KOPT-K1 (cell line): ENCODE results near the gene LTBP1.
"Not testable (repeated sequence)": the region's sequence is repeated elsewhere in the genome, so short reads cannot be mapped to it uniquely, and the experiment has no call there.

Experiments used
- H3K27ac ChIP-seq: fragments of 200-600 bp; sonication (generic); 2 replicates; pipeline ENCODE4 v1.5.1; 2016; ENCODE audit warnings: antibody characterized with exemption, mild to moderate bottlenecking, low read depth, low read length; ENCODE audit not compliant: poor library complexity, severe bottlenecking
- H3K36me3 ChIP-seq: fragments of 200-600 bp; sonication (generic); 2 replicates; pipeline ENCODE4 v1.5.1; 2017; ENCODE audit warnings: antibody characterized with exemption, mild to moderate bottlenecking, low read length, moderate library complexity; ENCODE audit not compliant: insufficient read depth
- H3K9me3 ChIP-seq: fragments of 200-600 bp; sonication (generic); 2 replicates; pipeline ENCODE4 v1.5.1; 2017; ENCODE audit warnings: antibody characterized with exemption, low read length, mild to moderate bottlenecking; ENCODE audit not compliant: insufficient read depth, poor library complexity, severe bottlenecking

The LTBP1 gene

GRCh38 chr2:32969444-32970162 lies 22.9 kb downstream of the LTBP1 start:
- H3K9me3 ChIP-seq = peaks cover 4% of the 10 kb centered on the region
- no peak overlapping the region for H3K27ac ChIP-seq
- H3K36me3 ChIP-seq = no peaks in the 10 kb centered on the region

DNA sequence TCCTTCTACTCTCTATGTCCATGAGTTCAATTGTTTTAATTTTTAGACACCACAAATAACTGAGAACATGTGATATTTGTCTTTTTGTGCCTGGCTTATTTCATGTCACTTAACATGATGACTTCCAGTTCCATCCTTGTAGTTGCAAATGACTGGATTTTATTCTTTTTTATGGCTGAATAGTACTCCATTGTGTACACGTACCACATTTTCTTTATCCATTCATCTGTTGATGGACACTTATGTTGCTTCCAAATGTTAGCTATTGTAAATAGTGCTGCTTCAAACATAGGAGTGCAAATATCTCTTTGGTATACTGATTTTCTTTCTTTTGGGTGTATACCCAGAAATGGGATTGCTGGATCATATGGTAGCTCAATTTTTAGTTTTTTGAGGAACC lies 27.0 kb downstream of the LTBP1 start:
- not testable (repeated sequence) for H3K36me3 ChIP-seq, H3K27ac ChIP-seq
- H3K9me3 ChIP-seq = peaks cover 28% of the 10 kb centered on the region

GRCh38 chr2:32976409-32977063 lies 29.8 kb downstream of the LTBP1 start:
- H3K36me3 ChIP-seq = no peaks in the 10 kb centered on the region
- no peak overlapping the region for H3K27ac ChIP-seq
- peaks cover 37% of the 10 kb centered on the region for H3K9me3 ChIP-seq

GRCh38 chr2:32977228-32977758 lies 30.5 kb downstream of the LTBP1 start:
- Histone ChIP-seq H3K27ac (no peak overlapping the region), H3K36me3 (no peaks in the 10 kb centered on the region), H3K9me3 (peaks cover 39% of the 10 kb centered on the region)

- no peak overlapping the region for H3K27ac ChIP-seq
- peaks cover 16% of the 10 kb centered on the region for H3K9me3 ChIP-seq
- H3K36me3 ChIP-seq = no peaks in the 10 kb centered on the region
These were observed 34.9 kb downstream of the LTBP1 start for GRCh38 chr2:32981612-32982011.

DNA sequence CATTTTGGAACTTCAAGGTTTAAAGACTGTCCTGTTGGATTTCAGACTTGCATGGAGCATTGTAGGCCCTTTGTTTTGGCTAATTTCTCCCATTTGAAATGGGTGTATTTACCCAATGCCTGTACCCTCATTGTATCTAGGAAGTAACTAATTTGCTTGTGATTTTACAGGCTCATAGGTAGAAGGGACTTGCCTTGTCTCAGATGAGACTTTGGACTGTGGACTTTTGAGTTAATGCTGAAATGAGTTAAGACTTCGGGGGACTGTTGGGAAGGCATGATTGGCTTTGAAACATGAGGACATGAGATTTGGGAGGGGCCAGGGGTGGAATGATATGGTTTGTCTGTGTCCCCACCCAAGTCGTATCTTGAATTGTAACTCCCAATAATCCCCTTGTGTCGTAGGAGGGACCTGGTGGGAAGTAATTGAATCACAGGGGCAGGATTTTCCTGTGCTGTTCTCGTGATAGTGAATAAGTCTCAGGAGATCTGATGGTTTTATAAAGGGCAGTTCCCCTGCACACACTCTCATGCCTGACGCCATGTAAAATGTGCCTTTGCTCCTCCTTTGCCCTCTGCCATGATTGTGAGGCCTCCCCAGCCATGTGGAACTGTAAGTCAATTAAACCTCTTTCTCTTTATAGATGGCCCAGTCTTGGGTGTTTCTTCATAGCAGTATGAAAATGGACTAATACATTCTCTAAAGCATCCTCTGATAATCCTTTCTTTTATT lies 36.6 kb downstream of the LTBP1 start:
- H3K27ac ChIP-seq, H3K36me3 ChIP-seq: not testable (repeated sequence)
- H3K9me3 ChIP-seq = peaks cover 11% of the 10 kb centered on the region

GRCh38 chr2:32986480-32986879 lies 39.7 kb downstream of the LTBP1 start:
- no peaks in the 10 kb centered on the region for H3K36me3 ChIP-seq

GRCh38 chr2:32988525-32988924 lies 41.8 kb downstream of the LTBP1 start:
- H3K27ac ChIP-seq = no peak overlapping the region
- no peaks in the 10 kb centered on the region for H3K9me3 ChIP-seq
- no peaks in the 10 kb centered on the region for H3K36me3 ChIP-seq

More at GRCh38 chr2:32986480-32986879, 39.7 kb downstream of the LTBP1 start:
- H3K27ac ChIP-seq = no peak overlapping the region
- peaks cover 3% of the 10 kb centered on the region for H3K9me3 ChIP-seq

DNA sequence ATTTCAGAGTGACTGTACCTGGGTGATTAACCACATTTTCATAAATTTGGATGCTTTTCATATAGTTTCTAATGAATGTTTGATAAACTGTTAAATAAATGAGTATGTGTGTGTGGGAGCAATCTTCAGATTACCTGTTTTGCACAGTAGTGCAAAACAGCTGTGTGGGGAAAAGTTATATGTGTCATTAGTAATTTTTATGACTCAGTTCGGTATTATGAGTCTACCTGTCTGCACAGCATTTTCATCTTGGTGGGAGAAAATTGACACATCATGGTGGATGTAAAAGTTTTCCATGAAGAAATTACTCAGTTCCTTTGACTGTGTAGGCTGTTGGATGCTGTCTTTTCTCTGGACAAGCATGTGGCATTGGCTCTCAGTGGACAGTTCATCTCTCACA lies 43.8 kb downstream of the LTBP1 start:
- no peak overlapping the region for H3K27ac ChIP-seq
- H3K36me3 ChIP-seq = no peaks in the 10 kb centered on the region
- H3K9me3 ChIP-seq = no peaks in the 10 kb centered on the region

DNA sequence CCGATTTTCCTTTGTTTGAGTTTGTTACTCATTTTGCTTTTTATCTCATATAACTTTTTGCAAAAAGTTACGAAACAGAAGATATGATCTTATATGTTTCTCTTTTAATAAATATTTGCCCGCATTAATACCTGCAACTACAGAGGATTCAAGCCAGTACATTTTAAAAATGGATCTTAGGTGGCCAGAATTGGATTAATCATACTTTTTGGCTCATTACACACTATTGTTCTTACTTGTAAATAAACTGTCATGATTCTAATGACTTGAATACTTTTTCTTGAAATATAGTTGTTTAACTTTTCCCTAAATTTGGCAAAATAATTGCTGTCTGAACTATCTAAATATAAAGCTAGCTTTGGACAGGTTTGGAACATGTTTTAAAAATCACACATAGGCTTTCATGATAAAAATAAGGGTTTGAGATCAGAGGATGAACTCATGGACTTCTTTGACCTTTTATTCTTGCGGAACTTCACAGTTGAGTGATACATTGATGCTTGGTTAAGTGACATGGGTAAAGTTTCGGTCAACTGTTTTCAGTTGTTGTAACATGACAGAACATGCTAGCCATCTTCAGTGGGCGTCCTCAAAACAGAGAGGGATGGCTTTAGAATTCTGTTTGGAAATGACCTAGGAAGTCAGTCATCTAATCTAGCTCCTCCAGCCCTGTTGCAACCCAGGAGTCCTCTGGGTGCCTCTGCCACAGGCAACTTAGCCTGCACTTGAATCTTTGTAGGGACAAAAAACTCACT lies 44.5 kb downstream of the LTBP1 start:
- Histone ChIP-seq H3K27ac (no peak overlapping the region), H3K36me3 (no peaks in the 10 kb centered on the region)

GRCh38 chr2:32993005-32993539 lies 46.3 kb downstream of the LTBP1 start:
- H3K27ac ChIP-seq = no peak overlapping the region
- H3K9me3 ChIP-seq = no peaks in the 10 kb centered on the region
- no peaks in the 10 kb centered on the region for H3K36me3 ChIP-seq

More for the DNA sequence above, 44.5 kb downstream of the LTBP1 start:
- no peaks in the 10 kb centered on the region for H3K9me3 ChIP-seq

DNA sequence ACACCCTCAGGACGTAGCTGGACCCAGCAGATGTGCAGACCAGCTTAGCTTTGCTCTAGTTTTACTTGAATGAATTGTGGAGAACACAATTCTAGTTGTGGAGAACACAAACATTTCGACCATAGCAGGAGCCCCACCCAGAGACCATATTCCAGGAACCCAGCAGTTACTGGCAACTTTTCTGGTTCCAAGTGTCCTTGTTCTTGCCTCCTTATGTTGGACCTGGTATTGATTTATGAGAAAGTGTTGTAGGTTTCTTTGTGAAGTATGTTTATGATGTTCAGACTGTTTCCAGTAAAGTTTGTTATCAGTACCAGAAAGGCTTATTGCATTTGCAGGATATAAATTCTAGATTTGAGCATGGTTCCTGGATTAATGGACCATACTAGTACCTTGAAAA lies 51.0 kb downstream of the LTBP1 start:
- no peaks in the 10 kb centered on the region for H3K36me3 ChIP-seq
- no peak overlapping the region for H3K27ac ChIP-seq
- no peaks in the 10 kb centered on the region for H3K9me3 ChIP-seq

GRCh38 chr2:33000986-33001385 lies 54.2 kb downstream of the LTBP1 start:
- Histone ChIP-seq H3K36me3 (no peaks in the 10 kb centered on the region), H3K27ac (no peak overlapping the region), H3K9me3 (no peaks in the 10 kb centered on the region)

DNA sequence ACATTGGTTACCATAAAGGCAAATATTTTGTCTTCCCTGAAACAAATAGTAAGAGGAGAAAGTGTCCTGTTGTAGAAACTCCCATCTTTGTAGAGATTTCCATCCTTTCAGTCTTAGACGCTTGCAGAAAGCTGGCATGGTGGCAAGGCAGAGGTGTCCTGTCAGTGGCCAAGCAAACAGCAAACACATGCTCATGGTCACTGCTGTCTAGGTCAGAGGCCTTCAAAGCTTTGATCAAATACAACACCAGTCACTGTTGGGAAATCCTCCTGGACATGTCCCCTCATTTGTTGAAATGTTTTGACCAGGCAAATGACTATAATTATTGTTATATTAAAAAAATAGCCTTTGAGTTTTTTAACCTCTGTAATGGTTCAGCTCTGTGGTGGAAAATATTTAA lies 55.1 kb downstream of the LTBP1 start:
- Histone ChIP-seq H3K36me3 (no peaks in the 10 kb centered on the region), H3K27ac (no peak overlapping the region), H3K9me3 (no peaks in the 10 kb centered on the region)
